ENCODE data around the gene CCL23. TPM values are rescaled to one million over a fixed set of nuclear protein-coding genes. Genes with fewer than 3 reads are reported as not detected.

CCL23 gene
- total RNA-seq, 1 experiment from 2014 or later: not detected

- in situ Hi-C loops (cut with HindIII; ENCODE audit: low pct_unique_long_range_greater_than_20kb, low sequenced_read_pairs): no loop called here
- POLR2A ChIA-PET: no interaction called here
- CTCF ChIA-PET: no interaction called here
These were observed 29.6 kb downstream of the CCL23 start for GRCh38 chr17:35988164-35988563.

GRCh38 chr17:35986643-35987042 is 31.1 kb downstream of the CCL23 start, which contains the start of gene CCL14:
Gene CCL14, minus strand, starts transcription at chr17:35986729. Its CDS starts 80 bp downstream, at chr17:35986649.
- CTCF ChIA-PET: interaction anchor here (1.3 kb wide), 1 partner anchor 11 kb away, joined by 3 read pairs; no protein-coding TSS in a partner anchor

More at GRCh38 chr17:35988164-35988563, 29.6 kb downstream of the CCL23 start:
- Histone ChIP-seq H3K9me3 (ENCODE audit: control insufficient read depth, insufficient read depth, low read depth, low read length) (no peaks in the 10 kb centered on the region), H3K4me1 (ENCODE audit: control insufficient read depth, insufficient read depth, low read length) (no peaks in the 10 kb centered on the region), H3K4me3 (ENCODE audit: low read depth in 2 of 2, low read length in 2 of 2) (no peak overlapping the region), H3K27ac (ENCODE audit: low read length) (no peak overlapping the region), H3K36me3 (ENCODE audit: control insufficient read depth, insufficient read depth, low read length) (no peaks in the 10 kb centered on the region), H3K27me3 (ENCODE audit: control insufficient read depth, insufficient read depth, low read length) (no peaks in the 10 kb centered on the region; the same call in 1 of the 2 replicates)
- no peak for ATAC-seq
- intact Hi-C loops (cut with micrococcal nuclease; ENCODE audit: unreplicated experiment): no loop called here
- no peak for DNase-seq (ENCODE audit: low read depth, low spot score)
- no TSS peak for BruUV-seq (replicated peaks)
- TF ChIP-seq SIN3A (IDR thresholded peaks at IDR 0.05; ENCODE audit: borderline replicate concordance, insufficient read depth, low read depth, low read length) (no peak), CTCF (IDR thresholded peaks at IDR 0.05) (no peak), REST (IDR thresholded peaks at IDR 0.05; ENCODE audit: insufficient read depth in 1 of 2, low read depth in 2 of 2, low read length in 1 of 2) (no peak), TCF7L2 (IDR thresholded peaks at IDR 0.05; ENCODE audit: low read depth, low read length) (no peak), POLR2AphosphoS5 (IDR thresholded peaks at IDR 0.05; ENCODE audit: low read depth, low read length) (no peak)

More at GRCh38 chr17:35986643-35987042, 31.1 kb downstream of the CCL23 start, which contains the start of gene CCL14:
- H3K4me1 ChIP-seq (ENCODE audit: control insufficient read depth, insufficient read depth, low read length): no peaks in the 10 kb centered on the region
- no peaks in the 10 kb centered on the region for H3K9me3 ChIP-seq (ENCODE audit: control insufficient read depth, insufficient read depth, low read depth, low read length)
- H3K27ac ChIP-seq (ENCODE audit: low read length): no peak within 1 kb of the TSS
- TF ChIP-seq SIN3A (IDR thresholded peaks at IDR 0.05; ENCODE audit: borderline replicate concordance, insufficient read depth, low read depth, low read length) (no peak), REST (IDR thresholded peaks at IDR 0.05; ENCODE audit: insufficient read depth in 1 of 2, low read depth in 2 of 2, low read length in 1 of 2) (no peak), TCF7L2 (IDR thresholded peaks at IDR 0.05; ENCODE audit: low read depth, low read length) (no peak), CTCF (IDR thresholded peaks at IDR 0.05) (no peak), POLR2AphosphoS5 (IDR thresholded peaks at IDR 0.05; ENCODE audit: low read depth, low read length) (no peak)
- intact Hi-C loops (cut with micrococcal nuclease; ENCODE audit: unreplicated experiment): no loop called here
- no TSS peak for BruUV-seq (replicated peaks)
- POLR2A ChIA-PET: no interaction called here
- no peak within 1 kb of the TSS for H3K4me3 ChIP-seq (ENCODE audit: low read depth in 2 of 2, low read length in 2 of 2)
- no peak for ATAC-seq
- in situ Hi-C loops (cut with HindIII; ENCODE audit: low pct_unique_long_range_greater_than_20kb, low sequenced_read_pairs): no loop called here
- H3K27me3 ChIP-seq (ENCODE audit: control insufficient read depth, insufficient read depth, low read length): no peaks in the 10 kb centered on the region; the same call in 1 of the 2 replicates
- H3K36me3 ChIP-seq (ENCODE audit: control insufficient read depth, insufficient read depth, low read length): no peaks in the 10 kb centered on the region
- no peak for DNase-seq (ENCODE audit: low read depth, low spot score)

All from Panc1 (cell line).